Activated naive CD4-positive, alpha-beta T cell treated with Interleukin-2 at 50 U/mL for 16 hours (primary cell): ENCODE measurements around the gene P2RX6.
"Not testable (repeated sequence)": the region's sequence is repeated elsewhere in the genome, so short reads cannot be mapped to it uniquely, and the experiment has no call there.

Source experiments
- DNase-seq: peaks from one replicate; pipeline ENCODE4 v3.0.0-alpha.2; 2020

P2RX6 gene

GRCh38 chr22:21034989-21035388 lies 20.0 kb downstream of the P2RX6 start:
- no peak for DNase-seq

- no peak for DNase-seq
These were observed 23.4 kb downstream of the P2RX6 start for GRCh38 chr22:21038405-21038804.

GRCh38 chr22:21039158-21039557 lies 24.2 kb downstream of the P2RX6 start:
- not testable (repeated sequence) for DNase-seq

- DNase-seq: no peak
These were observed 27.0 kb downstream of the P2RX6 start for GRCh38 chr22:21041937-21042336.

GRCh38 chr22:21042978-21043859 lies 28.3 kb downstream of the P2RX6 start:
- DNase-seq: no peak

- DNase-seq: no peak
These were observed 29.0 kb downstream of the P2RX6 start for GRCh38 chr22:21043860-21044535.

- peak; percentile 5 for DNase-seq
These were observed 30.1 kb downstream of the P2RX6 start for GRCh38 chr22:21044931-21045584.

GRCh38 chr22:21045585-21046294 lies 30.8 kb downstream of the P2RX6 start, which contains the start of gene LRRC74B:
LRRC74B (plus strand) TSS chr22:21045946; CDS start chr22:21045987, 41 bp downstream.
- peak; percentile 72 for DNase-seq

GRCh38 chr22:21047035-21047661 lies 32.2 kb downstream of the P2RX6 start:
- no peak for DNase-seq

- no peak for DNase-seq
These were observed 32.8 kb downstream of the P2RX6 start for GRCh38 chr22:21047730-21048129.

GRCh38 chr22:21048448-21048847 lies 33.5 kb downstream of the P2RX6 start:
- DNase-seq: not testable (repeated sequence)

- DNase-seq: not testable (repeated sequence)
These were observed 34.0 kb downstream of the P2RX6 start for GRCh38 chr22:21048965-21049364.

- DNase-seq: no peak
These were observed 36.3 kb downstream of the P2RX6 start for GRCh38 chr22:21051145-21051830.

GRCh38 chr22:21051831-21052400 lies 37.0 kb downstream of the P2RX6 start:
- DNase-seq: no peak

- no peak for DNase-seq
These were observed 37.9 kb downstream of the P2RX6 start for GRCh38 chr22:21052715-21053459.

- DNase-seq: no peak
These were observed 39.2 kb downstream of the P2RX6 start for GRCh38 chr22:21054046-21054713.

- DNase-seq: no peak
These were observed 40.0 kb downstream of the P2RX6 start for GRCh38 chr22:21054714-21055563.

GRCh38 chr22:21055564-21055834 lies 40.5 kb downstream of the P2RX6 start:
- DNase-seq: no peak

GRCh38 chr22:21055880-21056319 lies 40.9 kb downstream of the P2RX6 start:
- no peak for DNase-seq
